ENCODE measurements around the gene HPD.

HPD gene

DNA sequence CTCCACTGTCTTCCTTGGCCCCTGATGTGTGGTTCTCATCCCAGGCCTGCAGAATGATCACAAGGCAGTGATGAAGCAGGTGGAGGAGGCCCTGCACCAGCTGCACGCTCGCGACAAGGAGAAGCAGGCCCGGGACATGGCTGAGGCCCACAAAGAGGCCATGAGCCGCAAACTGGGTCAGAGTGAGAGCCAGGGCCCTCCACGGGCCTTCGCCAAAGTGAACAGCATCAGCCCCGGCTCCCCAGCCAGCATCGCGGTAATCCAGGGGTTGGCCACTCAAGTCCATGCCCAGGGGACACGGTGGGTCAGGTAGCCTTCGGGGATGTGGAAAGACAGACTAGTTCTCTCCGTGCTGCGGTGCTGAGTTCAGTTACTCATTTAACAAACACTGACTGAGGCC is 40.9 kb upstream of the HPD start:
- H3K79me2 ChIP-seq (ENCODE audit: control insufficient read depth, low read length), result peaks cover 15% of the 10 kb centered on the region
- H4K20me1 ChIP-seq (ENCODE audit: control insufficient read depth, insufficient read depth, low read depth, low read length), result no peaks in the 10 kb centered on the region
- H3K9me2 ChIP-seq (replicated peaks; ENCODE audit: control insufficient read depth, low read length), result no peaks in the 10 kb centered on the region
- no peaks in the 10 kb centered on the region for H3K9me3 ChIP-seq (ENCODE audit: control insufficient read depth, insufficient read depth, low read length)
- no peak overlapping the region for H3K27ac ChIP-seq (ENCODE audit: low read depth, low read length)
- H3K4me1 ChIP-seq (ENCODE audit: control insufficient read depth, low read length), result no peaks in the 10 kb centered on the region
- peaks cover 72% of the 10 kb centered on the region for H3K36me3 ChIP-seq (ENCODE audit: control insufficient read depth, low read length)
- H3K4me3 ChIP-seq (ENCODE audit: low read length), result no peak overlapping the region
- H3F3A ChIP-seq (ENCODE audit: control insufficient read depth, insufficient read depth), result no peaks in the 10 kb centered on the region
- H3K4me2 ChIP-seq (ENCODE audit: low read length), result no peak overlapping the region
- no peak for TF ChIP-seq EZH2phosphoT487 (IDR thresholded peaks at IDR 0.05; ENCODE audit: borderline replicate concordance, low read length)
- TF ChIP-seq, protein P1, sequence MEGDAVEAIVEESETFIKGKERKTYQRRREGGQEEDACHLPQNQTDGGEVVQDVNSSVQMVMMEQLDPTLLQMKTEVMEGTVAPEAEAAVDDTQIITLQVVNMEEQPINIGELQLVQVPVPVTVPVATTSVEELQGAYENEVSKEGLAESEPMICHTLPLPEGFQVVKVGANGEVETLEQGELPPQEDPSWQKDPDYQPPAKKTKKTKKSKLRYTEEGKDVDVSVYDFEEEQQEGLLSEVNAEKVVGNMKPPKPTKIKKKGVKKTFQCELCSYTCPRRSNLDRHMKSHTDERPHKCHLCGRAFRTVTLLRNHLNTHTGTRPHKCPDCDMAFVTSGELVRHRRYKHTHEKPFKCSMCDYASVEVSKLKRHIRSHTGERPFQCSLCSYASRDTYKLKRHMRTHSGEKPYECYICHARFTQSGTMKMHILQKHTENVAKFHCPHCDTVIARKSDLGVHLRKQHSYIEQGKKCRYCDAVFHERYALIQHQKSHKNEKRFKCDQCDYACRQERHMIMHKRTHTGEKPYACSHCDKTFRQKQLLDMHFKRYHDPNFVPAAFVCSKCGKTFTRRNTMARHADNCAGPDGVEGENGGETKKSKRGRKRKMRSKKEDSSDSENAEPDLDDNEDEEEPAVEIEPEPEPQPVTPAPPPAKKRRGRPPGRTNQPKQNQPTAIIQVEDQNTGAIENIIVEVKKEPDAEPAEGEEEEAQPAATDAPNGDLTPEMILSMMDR (IDR thresholded peaks at IDR 0.05; ENCODE audit: low read depth, low read length, poor library complexity, severe bottlenecking), result no peak
- H3K27me3 ChIP-seq (ENCODE audit: control insufficient read depth, low read length), result no peaks in the 10 kb centered on the region

DNA sequence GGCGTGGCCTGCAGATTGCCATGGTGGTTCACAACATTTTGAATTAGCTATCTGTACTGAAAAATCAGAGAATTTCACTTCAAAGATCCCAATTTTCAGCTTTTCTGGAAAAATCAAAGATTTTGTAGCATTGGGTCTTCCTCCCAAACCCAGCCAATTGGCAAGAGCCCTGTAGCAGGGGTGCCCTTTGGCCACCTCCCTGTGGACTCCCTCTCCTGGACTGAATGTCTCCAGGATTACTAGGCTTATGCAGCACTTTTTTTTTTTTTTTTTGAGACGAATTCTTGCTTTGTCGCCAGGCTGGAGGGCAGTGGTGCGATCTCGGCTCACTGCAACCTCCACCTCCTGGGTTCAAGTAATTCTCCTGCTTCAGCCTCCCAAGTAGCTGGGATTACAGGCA is 39.6 kb upstream of the HPD start:
- Histone ChIP-seq H3K79me2 (ENCODE audit: control insufficient read depth, low read length) (peaks cover 28% of the 10 kb centered on the region), H3K27me3 (ENCODE audit: control insufficient read depth, low read length) (no peaks in the 10 kb centered on the region), H3K36me3 (ENCODE audit: control insufficient read depth, low read length) (peaks cover 76% of the 10 kb centered on the region), H3K4me1 (ENCODE audit: control insufficient read depth, low read length) (peaks cover 9% of the 10 kb centered on the region), H4K20me1 (ENCODE audit: control insufficient read depth, insufficient read depth, low read depth, low read length) (no peaks in the 10 kb centered on the region), H3K9me2 (replicated peaks; ENCODE audit: control insufficient read depth, low read length) (no peaks in the 10 kb centered on the region), H3K27ac (ENCODE audit: low read depth, low read length) (no peak overlapping the region), H3F3A (ENCODE audit: control insufficient read depth, insufficient read depth) (no peaks in the 10 kb centered on the region), H3K4me3 (ENCODE audit: low read length) (no peak overlapping the region), H3K4me2 (ENCODE audit: low read length) (no peak overlapping the region), H3K9me3 (ENCODE audit: control insufficient read depth, insufficient read depth, low read length) (no peaks in the 10 kb centered on the region)
- TF ChIP-seq, protein P1 (IDR thresholded peaks at IDR 0.05; ENCODE audit: low read depth, low read length, poor library complexity, severe bottlenecking), result no peak
- no peak for TF ChIP-seq EZH2phosphoT487 (IDR thresholded peaks at IDR 0.05; ENCODE audit: borderline replicate concordance, low read length)

DNA sequence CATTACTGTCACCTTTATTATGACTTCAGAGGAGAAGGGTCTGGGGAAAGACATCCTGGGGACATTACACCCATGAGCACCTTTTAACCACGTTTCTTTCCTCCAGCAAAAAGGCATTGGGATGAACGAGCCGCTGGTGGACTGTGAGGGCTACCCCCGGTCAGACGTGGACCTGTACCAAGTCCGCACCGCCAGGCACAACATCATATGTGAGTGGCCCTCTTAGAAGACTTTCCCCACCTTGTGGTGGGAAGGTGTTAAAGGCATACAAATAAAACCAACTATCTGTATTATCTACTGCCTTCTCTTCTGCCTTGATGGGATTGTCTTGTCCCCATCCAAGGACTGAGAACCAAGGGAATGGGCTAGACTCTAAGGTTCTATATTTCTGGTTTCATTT is 36.0 kb upstream of the HPD start:
- H3K36me3 ChIP-seq (ENCODE audit: control insufficient read depth, low read length), result peaks cover 68% of the 10 kb centered on the region
- H3K9me2 ChIP-seq (replicated peaks; ENCODE audit: control insufficient read depth, low read length), result no peaks in the 10 kb centered on the region
- H3K4me1 ChIP-seq (ENCODE audit: control insufficient read depth, low read length), result peaks cover 21% of the 10 kb centered on the region
- peaks cover 2% of the 10 kb centered on the region; the same call in 1 of the 2 replicates for H3F3A ChIP-seq (ENCODE audit: control insufficient read depth, insufficient read depth)
- no peak for TF ChIP-seq EZH2phosphoT487 (IDR thresholded peaks at IDR 0.05; ENCODE audit: borderline replicate concordance, low read length)
- TF ChIP-seq, protein P1 (IDR thresholded peaks at IDR 0.05; ENCODE audit: low read depth, low read length, poor library complexity, severe bottlenecking), result peak; percentile 41
- no peaks in the 10 kb centered on the region for H3K27me3 ChIP-seq (ENCODE audit: control insufficient read depth, low read length)
- H3K4me3 ChIP-seq (ENCODE audit: low read length), result no peak overlapping the region
- peaks cover 63% of the 10 kb centered on the region for H3K79me2 ChIP-seq (ENCODE audit: control insufficient read depth, low read length)
- no peak overlapping the region for H3K4me2 ChIP-seq (ENCODE audit: low read length)
- H3K9me3 ChIP-seq (ENCODE audit: control insufficient read depth, insufficient read depth, low read length), result no peaks in the 10 kb centered on the region
- H4K20me1 ChIP-seq (ENCODE audit: control insufficient read depth, insufficient read depth, low read depth, low read length), result peaks cover 3% of the 10 kb centered on the region; the same call in 1 of the 2 replicates
- no peak overlapping the region for H3K27ac ChIP-seq (ENCODE audit: low read depth, low read length)

Data from DOHH2 (cell line).